Lower lobe of right lung (tissue), 2 donors: Measurements from ENCODE around the gene VWA3B. TPM values are rescaled to one million over a fixed set of nuclear protein-coding genes. Genes with fewer than 3 reads are reported as not detected.
"Not testable (repeated sequence)": the region's sequence is repeated elsewhere in the genome, so short reads cannot be mapped to it uniquely, and the experiment has no call there.

ENCODE experiments used
- ATAC-seq, 2 donors: fragments of 200-7000 bp; cut with Tn5 transposase; one replicate each; pipeline ENCODE4 v1.9.1; 2020 to 2022; ENCODE audit warnings: mild to moderate bottlenecking in 2 of 2, moderate library complexity in 2 of 2
- DNase-seq: peaks from one replicate; pipeline ENCODE4 v3.0.0-alpha.2; 2020
- H3K27ac ChIP-seq: fragments of 200-600 bp; one replicate; pipeline ENCODE4 v1.8.0; 2022
- H3K27me3 ChIP-seq: fragments of 200-600 bp; one replicate; pipeline ENCODE4 v1.8.0; 2022; ENCODE audit warnings: low read depth
- H3K36me3 ChIP-seq: fragments of 200-600 bp; one replicate; pipeline ENCODE4 v1.8.0; 2022; ENCODE audit warnings: mild to moderate bottlenecking
- H3K4me1 ChIP-seq: fragments of 200-600 bp; one replicate; pipeline ENCODE4 v1.8.0; 2022
- H3K4me3 ChIP-seq: fragments of 200-600 bp; one replicate; pipeline ENCODE4 v1.8.0; 2022; ENCODE audit warnings: mild to moderate bottlenecking
- H3K9me3 ChIP-seq: fragments of 200-600 bp; one replicate; pipeline ENCODE4 v1.8.0; 2022
- intact Hi-C: fragments of 100-400 bp; cut with DNase I; formaldehyde crosslinking; loops from one replicate; pipeline ENCODE4 v1.11.0; 2022
- total RNA-seq: library from RNA; stranded (reverse); fragmentation: NEBNext Ultra II Directional; extraction: Animal tissue kit (Norgen Biotek cat#: 25700); gene quantifications from one replicate; pipeline ENCODE4 v1.2.1, GENCODE V29; 2021
- TF ChIP-seq, protein P1 (sequence below): fragments of 200-600 bp; IDR thresholded peaks from one replicate; pipeline ENCODE4 v1.8.0; 2022; ENCODE audit warnings: antibody characterized with exemption, mild to moderate bottlenecking
- donor health status: DM: no; HTN: yes; CAD: no; lungs with severe emphysema.

VWA3B gene
- total RNA-seq, 1 donor from 2014 or later: 7.9 TPM

DNA sequence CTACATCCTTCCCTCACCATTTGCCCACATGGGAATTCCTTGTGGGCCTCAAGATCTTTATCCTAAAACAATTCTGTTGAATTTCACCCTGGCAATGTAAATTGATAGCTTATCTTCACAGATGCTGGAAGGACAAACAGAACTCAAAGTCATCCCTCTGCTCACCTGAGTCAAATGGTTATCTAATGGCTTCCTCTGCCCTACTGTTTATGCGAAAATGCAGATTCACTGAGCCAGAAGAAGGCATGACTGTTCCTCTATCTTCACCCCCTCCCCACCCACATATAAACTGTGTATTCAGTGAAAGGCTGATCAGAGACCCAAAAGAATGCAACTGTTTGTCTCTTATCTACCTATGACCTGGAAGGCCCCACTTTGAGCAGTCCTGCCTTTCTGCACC, 43.9 kb upstream of the VWA3B start:
- TF ChIP-seq, protein P1, sequence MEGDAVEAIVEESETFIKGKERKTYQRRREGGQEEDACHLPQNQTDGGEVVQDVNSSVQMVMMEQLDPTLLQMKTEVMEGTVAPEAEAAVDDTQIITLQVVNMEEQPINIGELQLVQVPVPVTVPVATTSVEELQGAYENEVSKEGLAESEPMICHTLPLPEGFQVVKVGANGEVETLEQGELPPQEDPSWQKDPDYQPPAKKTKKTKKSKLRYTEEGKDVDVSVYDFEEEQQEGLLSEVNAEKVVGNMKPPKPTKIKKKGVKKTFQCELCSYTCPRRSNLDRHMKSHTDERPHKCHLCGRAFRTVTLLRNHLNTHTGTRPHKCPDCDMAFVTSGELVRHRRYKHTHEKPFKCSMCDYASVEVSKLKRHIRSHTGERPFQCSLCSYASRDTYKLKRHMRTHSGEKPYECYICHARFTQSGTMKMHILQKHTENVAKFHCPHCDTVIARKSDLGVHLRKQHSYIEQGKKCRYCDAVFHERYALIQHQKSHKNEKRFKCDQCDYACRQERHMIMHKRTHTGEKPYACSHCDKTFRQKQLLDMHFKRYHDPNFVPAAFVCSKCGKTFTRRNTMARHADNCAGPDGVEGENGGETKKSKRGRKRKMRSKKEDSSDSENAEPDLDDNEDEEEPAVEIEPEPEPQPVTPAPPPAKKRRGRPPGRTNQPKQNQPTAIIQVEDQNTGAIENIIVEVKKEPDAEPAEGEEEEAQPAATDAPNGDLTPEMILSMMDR: no peak
- DNase-seq: no peak
- intact Hi-C loops: no loop called here

DNA sequence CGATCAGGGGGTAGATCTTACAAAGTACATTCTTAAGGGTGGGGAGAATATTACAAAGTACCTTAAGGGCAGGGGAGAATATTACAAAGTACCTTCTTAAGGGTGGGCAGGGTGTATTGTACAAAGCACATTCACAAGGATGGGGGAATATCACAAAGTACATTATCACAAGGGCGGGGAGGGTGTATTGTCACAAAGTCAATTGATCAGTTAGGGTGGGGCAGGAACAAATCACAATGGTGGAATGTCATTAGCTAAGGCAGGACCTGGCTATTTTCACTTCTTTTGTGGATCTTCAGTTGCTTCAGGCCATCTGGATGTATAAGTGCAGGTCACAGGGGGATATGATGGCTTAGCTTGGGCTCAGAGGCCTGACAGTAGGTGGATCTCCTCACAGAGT, 42.2 kb upstream of the VWA3B start:
- intact Hi-C loops, H3K36me3 ChIP-seq, H3K27me3 ChIP-seq, DNase-seq, H3K27ac ChIP-seq, H3K4me3 ChIP-seq, H3K9me3 ChIP-seq, H3K4me1 ChIP-seq, ATAC-seq: not testable (repeated sequence)

More for the DNA sequence above, 43.9 kb upstream of the VWA3B start:
- H3K9me3 ChIP-seq: no peaks in the 10 kb centered on the region
- no peak for ATAC-seq
- no peaks in the 10 kb centered on the region for H3K36me3 ChIP-seq
- no peak overlapping the region for H3K4me3 ChIP-seq
- H3K4me1 ChIP-seq: no peaks in the 10 kb centered on the region
- H3K27me3 ChIP-seq: peaks cover 6% of the 10 kb centered on the region
- H3K27ac ChIP-seq: no peak overlapping the region

DNA sequence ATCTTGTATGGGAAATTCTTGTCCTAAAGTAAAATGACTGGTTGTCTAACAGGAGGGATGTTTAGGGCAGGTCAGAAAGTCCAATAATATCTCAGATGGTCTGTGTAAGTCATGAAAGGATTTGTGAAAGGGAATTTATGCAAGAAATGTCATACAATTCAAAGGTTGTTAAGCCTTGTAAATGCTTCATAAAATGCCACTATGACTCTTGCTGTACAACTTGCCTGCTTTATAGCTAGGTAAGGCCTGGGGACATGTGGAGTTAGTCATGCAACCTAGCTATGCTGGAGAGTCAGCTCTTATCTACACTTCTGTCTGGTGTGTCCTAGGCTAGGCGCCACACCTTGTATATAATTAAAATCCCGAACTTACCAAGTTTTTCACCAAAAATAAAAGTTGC, 36.9 kb upstream of the VWA3B start:
- Histone ChIP-seq H3K4me3 (no peak overlapping the region), H3K9me3 (no peaks in the 10 kb centered on the region), H3K4me1 (no peaks in the 10 kb centered on the region), H3K27me3 (no peaks in the 10 kb centered on the region), H3K27ac (no peak overlapping the region), H3K36me3 (no peaks in the 10 kb centered on the region)
- intact Hi-C loops: no loop called here
- no peak for DNase-seq
- ATAC-seq: no peak
- TF ChIP-seq, protein P1: no peak

DNA sequence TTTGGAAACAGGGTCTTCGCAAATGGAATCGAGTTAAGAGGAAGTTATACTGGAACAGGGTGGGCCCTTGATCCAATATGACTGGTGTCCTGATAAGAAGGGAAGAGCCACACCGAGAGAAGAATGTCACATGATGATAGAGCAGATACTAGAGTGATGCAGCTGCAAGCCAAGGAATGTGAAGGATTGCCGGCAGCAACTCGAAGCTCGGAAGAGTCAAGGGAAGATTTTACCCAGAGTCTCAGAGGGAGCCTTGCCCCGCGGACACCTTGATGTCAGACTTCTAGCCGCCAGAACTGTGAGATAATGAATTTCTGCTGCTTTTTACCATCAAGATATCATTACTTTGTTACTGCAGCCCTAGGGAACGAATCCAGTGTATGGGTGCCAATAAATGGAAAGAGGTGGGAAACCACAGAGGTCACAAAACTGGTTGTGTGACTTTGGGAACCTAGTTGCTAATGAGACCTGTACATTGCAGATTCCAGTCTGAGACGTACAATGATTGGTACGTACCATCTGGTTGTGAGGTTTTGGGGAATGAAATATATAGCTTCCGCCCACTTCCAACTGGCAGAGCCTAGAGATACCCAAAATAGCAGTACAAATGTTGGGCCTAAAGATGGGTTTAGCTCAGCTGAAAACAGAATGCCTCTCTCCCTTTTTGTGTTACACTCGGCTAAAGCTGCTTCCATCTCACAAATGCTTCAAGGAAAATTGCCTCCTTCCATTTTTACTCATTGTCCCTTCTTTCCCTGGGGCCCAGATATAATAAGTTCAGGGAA, 28.6 kb upstream of the VWA3B start:
- H3K27ac ChIP-seq: no peak overlapping the region
- TF ChIP-seq, protein P1: no peak
- DNase-seq (no peak), ATAC-seq (no peak)
- H3K27me3 ChIP-seq: peaks cover 3% of the 10 kb centered on the region
- H3K9me3 ChIP-seq: no peaks in the 10 kb centered on the region
- intact Hi-C loops: no loop called here
- H3K36me3 ChIP-seq: no peaks in the 10 kb centered on the region
- no peak overlapping the region for H3K4me3 ChIP-seq
- H3K4me1 ChIP-seq: no peaks in the 10 kb centered on the region

DNA sequence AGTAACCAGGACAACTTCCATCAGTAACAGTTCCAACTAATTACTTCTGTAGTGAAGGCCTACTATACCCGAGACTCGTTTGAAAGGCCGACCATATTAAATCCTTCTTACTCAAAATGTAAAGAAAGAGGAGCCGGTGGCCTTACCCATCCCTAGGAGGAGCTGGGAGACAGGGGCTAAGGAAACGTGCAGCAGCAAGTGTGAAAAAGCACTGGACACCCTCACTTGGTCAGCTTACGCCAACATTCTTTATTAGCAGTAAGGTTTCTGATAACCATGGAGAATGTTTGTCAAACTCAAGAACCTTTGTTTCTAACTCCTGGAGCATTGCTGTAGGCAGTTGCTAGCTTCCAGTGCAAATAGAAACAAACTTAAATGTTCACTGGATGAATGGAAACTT, 26.7 kb upstream of the VWA3B start:
- H3K27me3 ChIP-seq: peaks cover 3% of the 10 kb centered on the region
- intact Hi-C loops: no loop called here
- H3K27ac ChIP-seq: no peak overlapping the region

DNA sequence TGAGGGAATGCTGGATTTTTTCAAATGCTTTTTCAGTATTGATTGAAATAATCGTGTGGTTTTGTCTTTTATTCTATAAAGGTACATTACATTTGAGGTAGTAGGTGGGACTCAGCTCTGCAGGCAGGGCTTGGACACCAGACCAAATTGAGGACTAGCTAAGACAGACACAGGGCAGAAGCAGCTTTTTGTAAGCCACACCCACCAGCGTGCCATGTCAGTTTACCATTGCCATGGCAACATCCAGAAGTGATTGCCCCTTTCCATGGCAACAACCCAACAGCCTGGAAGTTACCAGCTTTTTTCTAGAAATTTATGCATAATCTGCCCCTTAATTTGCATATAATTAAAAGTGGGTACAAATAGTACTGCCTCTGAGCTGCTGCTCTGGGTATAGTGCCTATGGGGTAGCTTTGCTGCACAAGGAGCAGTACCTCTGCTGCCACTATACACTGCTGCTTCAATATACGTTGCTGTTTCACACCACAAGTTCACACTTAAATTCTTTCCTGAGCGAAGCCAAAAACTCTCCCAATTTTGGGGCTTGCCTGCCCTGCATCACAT, 23.6 kb upstream of the VWA3B start:
- Histone ChIP-seq H3K27me3 (peaks cover 6% of the 10 kb centered on the region), H3K4me1 (no peaks in the 10 kb centered on the region), H3K27ac (no peak overlapping the region), H3K36me3 (no peaks in the 10 kb centered on the region), H3K9me3 (no peaks in the 10 kb centered on the region), H3K4me3 (no peak overlapping the region)
- TF ChIP-seq, protein P1: no peak
- DNase-seq: no peak
- intact Hi-C loops: no loop called here
- no peak for ATAC-seq

More for the DNA sequence above, 26.7 kb upstream of the VWA3B start:
- no peaks in the 10 kb centered on the region for H3K9me3 ChIP-seq
- H3K4me1 ChIP-seq: no peaks in the 10 kb centered on the region
- H3K36me3 ChIP-seq: no peaks in the 10 kb centered on the region
- no peak for DNase-seq
- ATAC-seq: no peak
- H3K4me3 ChIP-seq: no peak overlapping the region
- TF ChIP-seq, protein P1: no peak
